GM12874 (cell line): ENCODE measurements around the gene MCM3AP.

Experiments
- CTCF ChIP-seq: IDR thresholded peaks from 2 replicates; pipeline ENCODE4 v1.5.1; 2011; ENCODE audit warnings: low read depth, mild to moderate bottlenecking, control low read depth, low read length, moderate library complexity; ENCODE audit not compliant: insufficient read depth

MCM3AP gene

GRCh38 chr21:46189959-46190490 is 95.4 kb downstream of the MCM3AP start:
- no peak for TF ChIP-seq CTCF

GRCh38 chr21:46189213-46189958 is 96.0 kb downstream of the MCM3AP start:
- no peak for TF ChIP-seq CTCF

GRCh38 chr21:46188226-46189212 is 96.9 kb downstream of the MCM3AP start:
- TF ChIP-seq CTCF: no peak

- TF ChIP-seq CTCF: no peak
Measured at GRCh38 chr21:46187814-46188213, 97.6 kb downstream of the MCM3AP start.

- no peak for TF ChIP-seq CTCF
Measured at GRCh38 chr21:46187261-46187660, 98.2 kb downstream of the MCM3AP start.

- TF ChIP-seq CTCF: no peak
Measured at GRCh38 chr21:46185716-46186115, 99.7 kb downstream of the MCM3AP start.
